Sigmoid colon (tissue), 4 donors: ENCODE results near the gene FALEC.

Experiments
- CTCF ChIP-seq, 4 experiments: fragments of 450-650 bp in 3 of 4; fragments of 200-600 bp in 1 of 4; IDR thresholded peaks; one replicate each; pipeline ENCODE4 v1.5.1; 2016 to 2019; ENCODE audit warnings: antibody characterized with exemption in 4 of 4, mild to moderate bottlenecking in 3 of 4, moderate library complexity in 2 of 4
- EP300 ChIP-seq, 4 donors: sonication (generic); formaldehyde crosslinking; IDR thresholded peaks; one replicate each; pipeline ENCODE4 v1.6.1; 2017; ENCODE audit warnings: antibody characterized with exemption in 4 of 4
- POLR2A ChIP-seq, 2 donors: fragments of 450-650 bp; IDR thresholded peaks; one replicate each; pipeline ENCODE4 v1.6.1; 2016; ENCODE audit warnings: antibody characterized with exemption in 2 of 2, mild to moderate bottlenecking in 2 of 2, moderate library complexity in 2 of 2
- POLR2AphosphoS5 ChIP-seq, 4 donors: sonication (generic); formaldehyde crosslinking; IDR thresholded peaks; one replicate each; pipeline ENCODE4 v1.6.1; 2017; ENCODE audit warnings: antibody characterized with exemption in 4 of 4

GRCh38 chr1:150516616-150517015, 1.1 kb downstream of the FALEC start:
- TF ChIP-seq CTCF (IDR thresholded peaks at IDR 0.05): no peak
- TF ChIP-seq POLR2A (IDR thresholded peaks at IDR 0.05): no peak
- no peak for TF ChIP-seq POLR2AphosphoS5 (IDR thresholded peaks at IDR 0.05)
- no peak for TF ChIP-seq EP300 (IDR thresholded peaks at IDR 0.05)
